Activated CD8-positive, alpha-beta T cell treated with anti-CD3 and anti-CD28 coated beads for 36 hours (primary cell): ENCODE data around the gene SUGT1. TPM values are rescaled to one million over a fixed set of nuclear protein-coding genes. Genes with fewer than 3 reads are reported as not detected.

Experiments
- ATAC-seq: fragments of 200-7000 bp; cut with Tn5 transposase; one replicate; pipeline ENCODE4 v1.10.0; 2021; ENCODE audit warnings: mild to moderate bottlenecking, moderate library complexity
- CTCF ChIA-PET: fragments of 350-600 bp; sonication (Branson Sonifier 250); formaldehyde crosslinking; loops from one replicate; lab custom pipeline; 2021; ENCODE audit warnings: antibody characterized with exemption; lab: Charles Lee
- POLR2A ChIA-PET: fragments of 350-600 bp; sonication (Branson Sonifier 250); formaldehyde crosslinking; loops from one replicate; lab custom pipeline; 2021; ENCODE audit warnings: antibody characterized with exemption; lab: Charles Lee
- DNase-seq: peaks from one replicate; pipeline ENCODE4 v3.0.0-alpha.2; 2020
- H3K27ac Mint-ChIP-seq: one replicate; pipeline ENCODE4 v1.8.0; 2021; ENCODE audit warnings: mild to moderate bottlenecking, mixed read lengths
- H3K27me3 Mint-ChIP-seq: one replicate; pipeline ENCODE4 v1.8.0; 2021; ENCODE audit warnings: mixed read lengths
- H3K36me3 Mint-ChIP-seq: one replicate; pipeline ENCODE4 v1.8.0; 2021; ENCODE audit warnings: low read depth, mixed read lengths
- H3K4me1 Mint-ChIP-seq: one replicate; pipeline ENCODE4 v1.8.0; 2021; ENCODE audit warnings: low read depth, mixed read lengths
- H3K4me3 Mint-ChIP-seq: one replicate; pipeline ENCODE4 v1.8.0; 2021; ENCODE audit warnings: mild to moderate bottlenecking, moderate library complexity, mixed read lengths
- H3K9me3 Mint-ChIP-seq: one replicate; pipeline ENCODE4 v1.8.0; 2021; ENCODE audit warnings: mixed read lengths
- CTCF ChIP-seq: fragments of 200-600 bp; IDR thresholded peaks from one replicate; pipeline ENCODE4 v1.8.0; 2022; ENCODE audit warnings: antibody characterized with exemption, mild to moderate bottlenecking
- intact Hi-C: fragments of 100-400 bp; cut with micrococcal nuclease; formaldehyde crosslinking; loops from one replicate; pipeline ENCODE4 v1.10.0; 2022
- total RNA-seq, 2 experiments: library from RNA; stranded (reverse); gene quantifications; one replicate each; pipeline ENCODE4 v1.2.3, GENCODE V29; 2021

SUGT1 gene
- total RNA-seq, 2 experiments from 2014 or later, result 52.0 to 52.5 TPM

GRCh38 chr13:52726258-52726657 lies 73.6 kb downstream of the SUGT1 start:
- no peaks in the 10 kb centered on the region for H3K9me3 Mint-ChIP-seq

GRCh38 chr13:52734075-52734623 lies 81.5 kb downstream of the SUGT1 start:
- CTCF ChIA-PET, result interaction anchor here (1.1 to 1.2 kb wide), 2 partner anchors 9 to 234 kb away, joined by 3 to 4 read pairs; no protein-coding TSS in a partner anchor
- no peaks in the 10 kb centered on the region for H3K36me3 Mint-ChIP-seq

More at GRCh38 chr13:52726258-52726657, 73.6 kb downstream of the SUGT1 start:
- intact Hi-C loops, result no loop called here
- Mint-ChIP-seq H3K27ac (no peak overlapping the region), H3K4me1 (no peaks in the 10 kb centered on the region), H3K4me3 (no peak overlapping the region), H3K27me3 (peaks cover 8% of the 10 kb centered on the region), H3K36me3 (no peaks in the 10 kb centered on the region)
- ChIA-PET CTCF (interaction anchor here (1.5 to 2.2 kb wide), 2 partner anchors 12 to 83 kb away, joined by 4 to 6 read pairs; no protein-coding TSS in a partner anchor), POLR2A (no interaction called here)
- TF ChIP-seq CTCF, result no peak
- DNase-seq (no peak), ATAC-seq (no peak)

DNA sequence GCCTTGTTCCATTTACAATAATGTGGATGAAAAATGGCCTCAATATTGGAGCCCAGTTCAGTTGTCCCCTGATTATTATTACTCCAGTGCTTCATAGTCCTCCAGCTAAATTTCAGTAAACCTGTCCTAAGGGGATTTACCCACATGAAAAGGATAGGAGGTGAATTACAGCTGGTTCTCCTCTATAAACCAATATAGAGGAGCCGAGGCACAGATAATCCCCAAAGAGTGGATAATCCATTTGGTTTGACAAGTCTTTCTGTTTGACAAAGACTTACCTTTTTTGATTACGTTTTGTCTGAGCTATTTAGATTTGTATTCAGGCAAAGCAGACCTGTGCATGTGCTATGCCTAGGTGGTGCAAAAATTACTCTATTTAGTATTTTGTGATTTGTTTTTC lies 84.3 kb downstream of the SUGT1 start:
- no peak for DNase-seq
- no peak for TF ChIP-seq CTCF
- Mint-ChIP-seq H3K27ac (no peak overlapping the region), H3K4me1 (peaks cover 6% of the 10 kb centered on the region), H3K9me3 (no peaks in the 10 kb centered on the region), H3K27me3 (peaks cover 28% of the 10 kb centered on the region), H3K36me3 (no peaks in the 10 kb centered on the region), H3K4me3 (no peak overlapping the region)
- CTCF ChIA-PET, result interaction anchor here (1.2 to 2.8 kb wide), 3 partner anchors 14 to 84 kb away, joined by 3 to 9 read pairs (median 7); partner anchors contain the start of gene SUGT1
- ATAC-seq, result no peak
- intact Hi-C loops, result no loop called here
- POLR2A ChIA-PET, result no interaction called here

More at GRCh38 chr13:52734075-52734623, 81.5 kb downstream of the SUGT1 start:
- DNase-seq (no peak), ATAC-seq (no peak)
- POLR2A ChIA-PET, result interaction anchor here (0.8 kb wide), 1 partner anchor 32 kb away, joined by 3 read pairs; no protein-coding TSS in a partner anchor
- TF ChIP-seq CTCF, result no peak
- H3K27me3 Mint-ChIP-seq, result peaks cover 9% of the 10 kb centered on the region
- H3K9me3 Mint-ChIP-seq, result no peaks in the 10 kb centered on the region
- intact Hi-C loops, result no loop called here
- no peak overlapping the region for H3K4me3 Mint-ChIP-seq
- peaks cover 2% of the 10 kb centered on the region for H3K4me1 Mint-ChIP-seq
- no peak overlapping the region for H3K27ac Mint-ChIP-seq

DNA sequence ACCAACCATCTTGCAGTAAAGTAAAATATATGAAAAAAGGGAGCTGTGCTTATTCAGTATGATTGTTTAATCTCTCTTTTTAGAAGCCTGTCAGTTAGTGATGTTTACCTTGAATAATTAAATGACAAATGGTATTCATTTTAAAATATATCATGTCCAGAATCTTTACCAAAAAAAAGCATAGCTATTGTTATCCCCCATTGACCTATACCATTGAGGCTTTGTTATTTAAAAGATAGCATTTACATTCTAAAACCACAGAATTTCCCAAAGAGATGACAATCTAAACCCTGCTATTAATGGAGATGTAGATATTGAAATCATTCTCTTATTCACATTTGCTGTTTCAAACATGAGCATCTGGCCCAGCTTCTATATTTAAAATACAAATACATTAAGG lies 84.8 kb downstream of the SUGT1 start:
- POLR2A ChIA-PET, result no interaction called here

More for the DNA sequence above, 84.8 kb downstream of the SUGT1 start:
- H3K27me3 Mint-ChIP-seq, result peaks cover 29% of the 10 kb centered on the region
- intact Hi-C loops, result no loop called here
- H3K27ac Mint-ChIP-seq, result no peak overlapping the region
- H3K4me3 Mint-ChIP-seq, result no peak overlapping the region
- no peaks in the 10 kb centered on the region for H3K9me3 Mint-ChIP-seq
- DNase-seq (no peak), ATAC-seq (no peak)
- peaks cover 6% of the 10 kb centered on the region for H3K4me1 Mint-ChIP-seq
- CTCF ChIA-PET, result interaction anchor here (1.1 to 2.8 kb wide), 7 partner anchors 13 to 231 kb away, joined by 3 to 10 read pairs (median 5); partner anchors contain the start of gene SUGT1
- H3K36me3 Mint-ChIP-seq, result no peaks in the 10 kb centered on the region
- no peak for TF ChIP-seq CTCF
